GM12875 (cell line): Measurements from ENCODE around the gene SMIM12.

ENCODE experiments used
- H3K4me3 ChIP-seq: one replicate; pipeline ENCODE4 v1.5.1; 2011; ENCODE audit warnings: low read depth, low read length, control low read depth
- CTCF ChIP-seq: IDR thresholded peaks from 2 replicates; pipeline ENCODE4 v1.5.1; 2011; ENCODE audit warnings: low read depth, mild to moderate bottlenecking, control low read depth, inconsistent platforms, low read length, moderate library complexity, borderline replicate concordance; ENCODE audit not compliant: insufficient read depth

The SMIM12 gene

GRCh38 chr1:34843392-34844251, 15.9 kb downstream of the SMIM12 start:
- H3K4me3 ChIP-seq, result no peak overlapping the region
- TF ChIP-seq CTCF, result no peak

DNA sequence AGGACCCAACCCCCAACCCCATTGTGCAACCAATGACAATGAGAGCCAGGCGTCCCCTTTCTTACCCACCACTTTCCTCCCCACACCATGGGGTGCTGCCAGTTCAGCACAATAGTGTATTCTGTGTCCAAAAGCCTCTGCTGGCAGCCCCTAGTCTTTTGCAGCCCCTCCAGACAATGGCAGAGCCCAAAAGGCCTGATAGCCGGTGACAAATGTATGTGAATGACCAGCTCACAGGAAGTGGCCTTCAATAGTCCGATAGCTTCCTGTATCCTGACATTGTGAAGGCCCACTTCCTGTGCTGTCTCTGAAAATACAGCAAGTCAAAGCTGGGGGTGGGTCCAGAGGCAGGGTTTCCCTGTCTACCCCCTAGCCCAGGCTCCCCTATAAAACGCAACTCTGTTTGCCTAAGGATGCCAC, 16.6 kb downstream of the SMIM12 start:
- no peak for TF ChIP-seq CTCF

DNA sequence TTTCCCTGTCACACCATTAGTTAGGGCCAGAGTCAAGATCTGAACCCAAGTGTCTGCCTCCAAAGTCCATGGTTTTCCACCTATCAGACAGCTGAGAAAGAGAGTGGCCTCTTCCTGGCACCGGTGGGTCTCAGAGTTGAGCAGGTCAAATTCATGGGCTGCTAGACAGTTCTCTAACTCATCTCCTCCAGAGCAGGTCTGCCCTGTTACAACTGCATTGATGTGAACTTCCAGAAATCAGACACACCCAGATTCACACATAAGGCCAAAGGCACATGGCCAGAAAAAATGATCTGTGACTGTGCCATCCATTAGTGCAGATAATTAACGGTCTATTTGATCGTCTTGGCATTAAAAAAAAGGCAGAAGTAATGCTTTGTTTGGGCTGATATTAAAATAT, 17.5 kb downstream of the SMIM12 start:
- TF ChIP-seq CTCF, result no peak
- H3K4me3 ChIP-seq, result no peak overlapping the region

More for the DNA sequence above, 16.6 kb downstream of the SMIM12 start:
- no peak overlapping the region for H3K4me3 ChIP-seq

- TF ChIP-seq CTCF, result no peak
- no peak overlapping the region for H3K4me3 ChIP-seq
Measured at GRCh38 chr1:34840426-34840825, 19.1 kb downstream of the SMIM12 start.

DNA sequence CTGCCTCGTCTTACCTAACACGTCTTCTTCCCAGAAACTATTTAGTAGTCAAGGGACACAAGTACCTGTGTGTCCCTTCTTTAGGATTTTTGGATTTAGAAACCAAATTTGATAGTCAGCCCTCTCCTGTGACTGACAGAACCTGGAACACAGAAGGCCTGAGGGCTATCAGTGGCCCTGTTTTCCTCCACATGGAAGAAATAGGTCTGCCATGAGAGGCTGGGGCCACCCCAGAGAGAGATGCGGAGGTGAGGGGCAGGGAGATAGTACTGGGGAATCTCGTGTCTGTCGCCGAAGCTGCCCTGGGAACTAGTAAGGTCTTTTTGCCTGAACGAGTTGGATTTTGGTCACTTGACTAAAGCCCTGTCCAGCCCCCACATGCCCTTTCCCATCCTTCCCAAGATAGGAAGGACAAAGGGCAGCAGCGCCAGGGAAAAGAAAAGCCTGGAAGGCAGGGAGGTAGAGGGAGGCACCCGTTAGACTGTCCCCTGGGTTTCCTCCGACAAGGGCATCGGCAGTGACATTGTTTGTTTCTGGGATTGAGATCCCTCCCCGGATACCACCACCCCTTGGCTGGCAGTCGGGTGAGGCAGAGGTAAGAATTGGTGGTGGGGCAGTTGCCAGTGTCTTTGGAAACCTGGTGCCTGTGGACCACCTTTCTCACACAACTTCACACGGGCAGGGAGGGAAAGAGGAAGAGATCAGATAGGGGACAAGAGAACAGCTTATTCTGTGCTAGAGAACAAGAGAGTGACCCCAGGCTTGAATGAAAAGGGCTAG, 19.8 kb downstream of the SMIM12 start:
- TF ChIP-seq CTCF, result no peak
- no peak overlapping the region for H3K4me3 ChIP-seq

- TF ChIP-seq CTCF, result no peak
- no peak overlapping the region for H3K4me3 ChIP-seq
Measured at GRCh38 chr1:34833711-34834110, 25.8 kb downstream of the SMIM12 start.
